GM21737 (cell line): Measurements from ENCODE around the gene RUNX1.
"Not testable (repeated sequence)": the region's sequence is repeated elsewhere in the genome, so short reads cannot be mapped to it uniquely, and the experiment has no call there.

ENCODE experiments used
- ATAC-seq: cut with Tn5 transposase; IDR thresholded peaks from one replicate; pipeline ENCODE4 v1.9.1; 2021; ENCODE audit warnings: mild to moderate bottlenecking, moderate library complexity; ENCODE audit not compliant: unreplicated experiment

Gene RUNX1

GRCh38 chr21:34974162-34974981, 74.7 kb downstream of the RUNX1 start:
- ATAC-seq, result peak; percentile 79

- no peak for ATAC-seq
Observed at GRCh38 chr21:34973685-34974084, 75.4 kb downstream of the RUNX1 start.

- no peak for ATAC-seq
Observed at GRCh38 chr21:34971656-34972055, 77.4 kb downstream of the RUNX1 start.

GRCh38 chr21:34970566-34970965, 78.5 kb downstream of the RUNX1 start:
- ATAC-seq, result no peak

- ATAC-seq, result no peak
Observed at GRCh38 chr21:34970167-34970500, 79.0 kb downstream of the RUNX1 start.

- no peak for ATAC-seq
Observed at GRCh38 chr21:34969423-34970166, 79.5 kb downstream of the RUNX1 start.

GRCh38 chr21:34968414-34969333, 80.4 kb downstream of the RUNX1 start:
- ATAC-seq, result no peak

GRCh38 chr21:34967509-34968289, 81.4 kb downstream of the RUNX1 start:
- ATAC-seq, result no peak

GRCh38 chr21:34966881-34967280, 82.2 kb downstream of the RUNX1 start:
- not testable (repeated sequence) for ATAC-seq

- no peak for ATAC-seq
Observed at GRCh38 chr21:34965200-34966174, 83.6 kb downstream of the RUNX1 start.

- ATAC-seq, result no peak
Observed at GRCh38 chr21:34962586-34963222, 86.4 kb downstream of the RUNX1 start.

GRCh38 chr21:34962136-34962535, 87.0 kb downstream of the RUNX1 start:
- ATAC-seq, result no peak

GRCh38 chr21:34960687-34961086, 88.4 kb downstream of the RUNX1 start:
- ATAC-seq, result no peak

GRCh38 chr21:34959607-34960006, 89.5 kb downstream of the RUNX1 start:
- no peak for ATAC-seq

GRCh38 chr21:34958040-34958439, 91.1 kb downstream of the RUNX1 start:
- ATAC-seq, result no peak

- ATAC-seq, result no peak
Observed at GRCh38 chr21:34956416-34957316, 92.4 kb downstream of the RUNX1 start.

GRCh38 chr21:34953950-34954349, 95.2 kb downstream of the RUNX1 start:
- ATAC-seq, result no peak

- no peak for ATAC-seq
Observed at GRCh38 chr21:34952701-34953100, 96.4 kb downstream of the RUNX1 start.
